HG03066 (cell line): ENCODE results near the gene TRAF5.

Experiments
- ATAC-seq: cut with Tn5 transposase; IDR thresholded peaks from one replicate; pipeline ENCODE4 v1.9.1; 2021; ENCODE audit warnings: low read depth; ENCODE audit not compliant: unreplicated experiment

Gene TRAF5

GRCh38 chr1:211416628-211417323, 90.1 kb downstream of the TRAF5 start:
- peak; percentile 50 for ATAC-seq

GRCh38 chr1:211420389-211420788, 93.8 kb downstream of the TRAF5 start:
- no peak for ATAC-seq

GRCh38 chr1:211420845-211421454, 94.3 kb downstream of the TRAF5 start:
- no peak for ATAC-seq

- no peak for ATAC-seq
Observed at GRCh38 chr1:211424018-211424417, 97.4 kb downstream of the TRAF5 start.
